Non-pigmented ciliary epithelial cell (primary cell): ENCODE measurements around the gene SMNDC1.
"Not testable (repeated sequence)": the region's sequence is repeated elsewhere in the genome, so short reads cannot be mapped to it uniquely, and the experiment has no call there.

ENCODE experiments used
- DNase-seq: peaks from one replicate; pipeline ENCODE4 v3.0.0-alpha.2; 2010; ENCODE audit warnings: low read depth

Gene SMNDC1

DNA sequence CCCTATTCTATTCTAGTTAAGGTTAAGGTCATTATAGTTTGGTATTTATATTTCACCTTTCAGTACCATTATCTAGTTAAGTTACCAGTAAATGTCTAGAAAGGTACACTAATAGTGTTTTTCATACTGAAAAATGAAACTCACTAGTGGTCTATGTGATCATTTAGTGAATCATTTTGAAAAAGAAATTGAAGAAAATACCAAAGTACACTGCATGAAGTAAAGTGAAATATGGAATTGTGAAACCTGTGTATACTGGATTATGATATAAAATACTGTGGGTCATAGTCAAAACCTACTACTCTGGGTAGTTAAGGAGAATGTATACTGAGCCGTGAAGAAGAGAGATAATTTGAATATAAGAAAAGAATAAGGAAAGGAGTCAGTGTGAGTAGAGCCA, 53.3 kb downstream of the SMNDC1 start:
- not testable (repeated sequence) for DNase-seq

- DNase-seq: not testable (repeated sequence)
Observed at GRCh38 chr10:110249489-110249888, 55.2 kb downstream of the SMNDC1 start.

GRCh38 chr10:110247833-110248232, 56.9 kb downstream of the SMNDC1 start:
- not testable (repeated sequence) for DNase-seq

GRCh38 chr10:110244550-110244949, 60.2 kb downstream of the SMNDC1 start:
- no peak for DNase-seq

DNA sequence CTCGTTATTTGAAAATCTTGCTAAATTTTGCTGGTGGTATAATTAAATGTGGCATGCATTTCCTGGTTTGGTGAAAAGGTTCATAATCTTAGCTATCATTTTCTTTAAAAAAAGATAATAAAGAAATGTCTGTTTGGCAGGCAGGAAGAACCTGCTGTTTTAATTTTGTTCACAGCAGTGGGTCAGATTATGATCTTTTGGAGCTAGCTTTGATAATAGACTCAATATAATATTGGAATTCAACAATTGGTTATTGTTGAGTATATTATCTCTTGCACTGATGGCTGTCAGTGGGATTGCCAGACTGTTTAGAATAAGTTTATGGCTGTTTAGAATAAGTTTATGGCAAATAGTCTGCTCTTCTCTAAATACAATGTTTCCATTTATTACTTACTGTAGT, 62.2 kb downstream of the SMNDC1 start:
- DNase-seq: no peak

- no peak for DNase-seq
Observed at GRCh38 chr10:110241841-110242240, 62.9 kb downstream of the SMNDC1 start.

GRCh38 chr10:110241407-110241806, 63.3 kb downstream of the SMNDC1 start:
- DNase-seq: no peak
